Stimulated activated naive B cell treated with anti-CD40 and anti-IgM and Interleukin-4, amounts not matched to agents 10 μg/mL and 1 μg/mL and 100 μg/mL, for 72 hours (primary cell): ENCODE measurements around the gene RASA3.
A peak's percentile ranks its signal among the peaks of the same experiment; 100 is the strongest.

Experiments used
- ATAC-seq, 2 donors: fragments of 150-1000 bp; cut with Tn5 transposase; replicated peaks; 2 replicates each; pipeline ENCODE4 v1.10.0; 2021; ENCODE audit warnings: moderate library complexity in 1 of 2
- DNase-seq: peaks from one replicate; pipeline ENCODE4 v3.0.0; 2021
- H3K27ac Mint-ChIP-seq: one replicate; pipeline ENCODE4 v1.8.0; 2022; ENCODE audit warnings: mild to moderate bottlenecking, mixed read lengths
- H3K27me3 Mint-ChIP-seq, 2 donors: one replicate each; pipeline ENCODE4 v1.8.0; 2022; ENCODE audit warnings: mixed read lengths in 2 of 2
- H3K36me3 Mint-ChIP-seq, 2 donors: one replicate each; pipeline ENCODE4 v1.8.0; 2022; ENCODE audit warnings: mixed read lengths in 2 of 2, mild to moderate bottlenecking in 1 of 2
- H3K4me1 Mint-ChIP-seq, 2 donors: one replicate each; pipeline ENCODE4 v1.8.0; 2022; ENCODE audit warnings: mixed read lengths in 2 of 2, mild to moderate bottlenecking in 1 of 2
- H3K4me3 Mint-ChIP-seq, 2 donors: one replicate each; pipeline ENCODE4 v1.8.0; 2022; ENCODE audit warnings: mild to moderate bottlenecking in 2 of 2, mixed read lengths in 2 of 2, moderate library complexity in 1 of 2
- H3K9me3 Mint-ChIP-seq, 2 donors: one replicate each; pipeline ENCODE4 v1.8.0; 2022; ENCODE audit warnings: mixed read lengths in 2 of 2, mild to moderate bottlenecking in 1 of 2

Gene RASA3

DNA sequence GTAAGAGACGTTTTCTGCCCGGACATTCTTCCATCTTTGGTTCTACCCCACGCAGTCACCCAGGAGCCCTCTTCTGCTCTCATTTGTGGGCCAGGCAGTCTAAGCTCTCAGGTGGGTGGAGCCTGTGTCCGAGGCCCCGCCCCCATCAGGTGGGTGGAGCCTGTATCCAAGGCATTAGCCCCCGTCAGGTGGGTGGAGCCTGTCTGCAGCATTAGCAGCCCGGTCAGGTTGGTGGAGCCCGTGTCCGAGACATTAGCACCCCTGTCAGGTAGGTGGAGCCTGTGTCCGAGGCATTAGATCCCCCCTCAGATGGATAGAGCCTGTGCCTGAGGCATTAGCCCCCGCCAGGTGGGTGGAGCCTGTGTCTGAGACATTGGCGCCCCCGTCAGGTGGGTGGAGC lies 113.1 kb downstream of the RASA3 start:
- Mint-ChIP-seq H3K4me3 (no peak overlapping the region), H3K9me3 (no peaks in the 10 kb centered on the region), H3K27ac (no peak overlapping the region), H3K27me3 (no peaks in the 10 kb centered on the region), H3K36me3 (peaks cover 34 to 57% of the 10 kb centered on the region in 2 donors), H3K4me1 (peaks cover 8 to 17% of the 10 kb centered on the region in 2 donors)
- ATAC-seq (peak in 1 of 2 donors; percentile 48), DNase-seq (no peak)

GRCh38 chr13:114018461-114019055 lies 113.9 kb downstream of the RASA3 start:
- H3K4me3 Mint-ChIP-seq, result no peak overlapping the region
- peak overlapping the region; percentile 75 for H3K27ac Mint-ChIP-seq
- peaks cover 28 to 49% of the 10 kb centered on the region in 2 donors for H3K36me3 Mint-ChIP-seq
- ATAC-seq (no peak), DNase-seq (no peak)
- H3K4me1 Mint-ChIP-seq, result peaks cover 4 to 10% of the 10 kb centered on the region in 2 donors
- H3K27me3 Mint-ChIP-seq, result no peaks in the 10 kb centered on the region
- H3K9me3 Mint-ChIP-seq, result no peaks in the 10 kb centered on the region

- H3K4me3 Mint-ChIP-seq, result no peak overlapping the region
- no peak for DNase-seq
- no peaks in the 10 kb centered on the region for H3K27me3 Mint-ChIP-seq
- H3K4me1 Mint-ChIP-seq, result peaks cover 4 to 10% of the 10 kb centered on the region in 2 donors
- ATAC-seq, result no peak
- H3K36me3 Mint-ChIP-seq, result peaks cover 28 to 45% of the 10 kb centered on the region in 2 donors
- H3K9me3 Mint-ChIP-seq, result no peaks in the 10 kb centered on the region
- H3K27ac Mint-ChIP-seq, result peak overlapping the region; percentile 75
Measured at GRCh38 chr13:114017966-114018365, 114.5 kb downstream of the RASA3 start.

- Mint-ChIP-seq H3K36me3 (peaks cover 28 to 42% of the 10 kb centered on the region in 2 donors), H3K4me3 (no peak overlapping the region), H3K27me3 (no peaks in the 10 kb centered on the region), H3K9me3 (no peaks in the 10 kb centered on the region), H3K4me1 (peaks cover 4 to 7% of the 10 kb centered on the region in 2 donors), H3K27ac (peak overlapping the region; percentile 57)
- no peak for DNase-seq
- ATAC-seq, result no peak
Measured at GRCh38 chr13:114017028-114017630, 115.3 kb downstream of the RASA3 start.

GRCh38 chr13:114016321-114017027 lies 115.9 kb downstream of the RASA3 start:
- ATAC-seq (no peak), DNase-seq (no peak)
- Mint-ChIP-seq H3K27ac (peak overlapping the region; percentile 77), H3K27me3 (no peaks in the 10 kb centered on the region), H3K4me1 (peaks cover under 1 to 3% of the 10 kb centered on the region in 2 donors), H3K9me3 (no peaks in the 10 kb centered on the region), H3K36me3 (peaks cover 28 to 41% of the 10 kb centered on the region in 2 donors), H3K4me3 (no peak overlapping the region)

DNA sequence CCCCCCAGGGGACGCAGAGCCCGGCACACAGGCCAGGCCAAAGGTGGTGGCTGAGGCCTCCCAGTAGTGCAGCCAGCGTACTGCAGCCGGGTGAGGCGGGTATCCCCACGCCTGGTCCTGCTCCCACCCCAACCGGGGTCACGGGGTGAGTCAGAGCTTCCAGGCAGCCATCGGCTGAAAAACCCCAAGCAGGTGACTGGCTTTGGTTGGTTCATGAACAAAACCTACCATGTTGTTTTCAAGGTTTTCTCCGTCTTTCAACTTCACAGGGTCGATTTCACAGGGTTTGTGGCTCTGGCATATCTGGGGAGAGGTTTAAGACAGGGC lies 116.5 kb downstream of the RASA3 start:
- Mint-ChIP-seq H3K4me3 (no peak overlapping the region), H3K9me3 (no peaks in the 10 kb centered on the region), H3K4me1 (peaks cover 0 to 1% of the 10 kb centered on the region in 2 donors), H3K27ac (peak overlapping the region; percentile 77), H3K36me3 (peaks cover 27 to 39% of the 10 kb centered on the region in 2 donors), H3K27me3 (no peaks in the 10 kb centered on the region)
- DNase-seq (no peak), ATAC-seq (no peak)

GRCh38 chr13:114015111-114015968 lies 117.1 kb downstream of the RASA3 start:
- H3K4me1 Mint-ChIP-seq, result peaks cover 0 to 2% of the 10 kb centered on the region in 2 donors
- no peak overlapping the region for H3K4me3 Mint-ChIP-seq

GRCh38 chr13:114013952-114014629 lies 118.3 kb downstream of the RASA3 start:
- Mint-ChIP-seq H3K4me3 (no peak overlapping the region), H3K27me3 (no peaks in the 10 kb centered on the region), H3K4me1 (peaks cover 0 to 2% of the 10 kb centered on the region in 2 donors), H3K36me3 (peaks cover 34 to 46% of the 10 kb centered on the region in 2 donors), H3K27ac (no peak overlapping the region), H3K9me3 (no peaks in the 10 kb centered on the region)
- DNase-seq, result no peak
- no peak for ATAC-seq

More at GRCh38 chr13:114015111-114015968, 117.1 kb downstream of the RASA3 start:
- peaks cover 25 to 38% of the 10 kb centered on the region in 2 donors for H3K36me3 Mint-ChIP-seq
- DNase-seq, result no peak
- H3K9me3 Mint-ChIP-seq, result no peaks in the 10 kb centered on the region
- no peak overlapping the region for H3K27ac Mint-ChIP-seq
- no peaks in the 10 kb centered on the region for H3K27me3 Mint-ChIP-seq
- ATAC-seq, result no peak

DNA sequence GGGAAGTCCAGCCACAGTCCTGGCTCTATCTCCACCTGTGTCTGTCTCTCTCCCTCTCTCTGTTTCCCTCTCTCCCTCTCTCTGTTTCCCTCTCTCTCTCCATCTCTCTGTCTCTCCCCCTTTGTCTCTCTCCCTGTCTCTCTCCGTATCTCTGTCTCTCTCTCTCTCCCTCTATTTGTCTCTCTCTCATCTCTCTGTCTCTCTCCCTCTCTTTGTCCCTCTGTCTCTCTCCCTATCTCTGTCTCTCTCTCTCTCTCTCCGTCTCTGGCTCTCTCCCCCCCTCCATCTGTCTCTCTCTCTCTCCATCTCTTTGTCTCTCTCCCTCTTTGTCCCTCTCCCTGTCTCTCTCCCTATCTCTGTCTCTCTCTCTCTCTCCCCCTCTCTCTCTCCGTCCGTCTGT lies 119.1 kb downstream of the RASA3 start:
- DNase-seq (no peak), ATAC-seq (no peak)
- Mint-ChIP-seq H3K9me3 (no peaks in the 10 kb centered on the region), H3K27me3 (no peaks in the 10 kb centered on the region), H3K4me3 (no peak overlapping the region), H3K27ac (no peak overlapping the region), H3K36me3 (peaks cover 30 to 45% of the 10 kb centered on the region in 2 donors), H3K4me1 (peaks cover 0 to 2% of the 10 kb centered on the region in 2 donors)

- ATAC-seq (no peak), DNase-seq (no peak)
- Mint-ChIP-seq H3K4me3 (no peak overlapping the region), H3K36me3 (peaks cover 26 to 41% of the 10 kb centered on the region in 2 donors), H3K27me3 (no peaks in the 10 kb centered on the region), H3K4me1 (peaks cover 0 to 2% of the 10 kb centered on the region in 2 donors), H3K9me3 (no peaks in the 10 kb centered on the region), H3K27ac (no peak overlapping the region)
Measured at GRCh38 chr13:114012921-114013320, 119.5 kb downstream of the RASA3 start.

GRCh38 chr13:114012141-114012540 lies 120.3 kb downstream of the RASA3 start:
- H3K4me3 Mint-ChIP-seq, result no peak overlapping the region
- no peaks in the 10 kb centered on the region for H3K27me3 Mint-ChIP-seq
- peaks cover 22 to 39% of the 10 kb centered on the region in 2 donors for H3K36me3 Mint-ChIP-seq
- ATAC-seq (no peak), DNase-seq (no peak)
- H3K4me1 Mint-ChIP-seq, result peaks cover 0 to 4% of the 10 kb centered on the region in 2 donors
- no peak overlapping the region for H3K27ac Mint-ChIP-seq
- no peaks in the 10 kb centered on the region for H3K9me3 Mint-ChIP-seq

DNA sequence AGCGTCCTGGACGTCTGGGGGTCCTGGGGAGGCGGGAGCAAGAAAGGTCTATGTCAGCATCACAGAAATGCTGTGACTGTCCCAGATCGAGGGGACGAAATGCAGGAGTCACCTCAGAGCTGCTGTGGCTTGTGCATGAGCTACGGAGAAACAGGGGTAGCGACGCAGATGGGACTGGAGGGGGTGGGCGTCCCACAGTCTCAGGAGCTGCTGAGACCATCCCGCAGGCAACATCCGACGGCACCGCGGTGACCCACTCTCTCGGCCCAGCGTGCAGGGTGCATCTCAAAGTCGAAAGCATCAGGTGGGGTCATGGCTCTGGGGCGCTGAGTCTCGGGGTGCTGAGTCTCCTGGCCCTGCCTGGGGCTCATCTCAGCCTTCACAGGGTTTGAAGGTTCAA lies 121.2 kb downstream of the RASA3 start:
- H3K27ac Mint-ChIP-seq, result peak overlapping the region; percentile 31

GRCh38 chr13:114010401-114011101 lies 121.9 kb downstream of the RASA3 start:
- Mint-ChIP-seq H3K36me3 (peaks cover 17 to 26% of the 10 kb centered on the region in 2 donors), H3K27ac (peak overlapping the region; percentile 85), H3K9me3 (no peaks in the 10 kb centered on the region), H3K4me3 (no peak overlapping the region), H3K27me3 (no peaks in the 10 kb centered on the region), H3K4me1 (peaks cover 0 to 4% of the 10 kb centered on the region in 2 donors)
- ATAC-seq (no peak), DNase-seq (no peak)

More for the DNA sequence above, 121.2 kb downstream of the RASA3 start:
- peaks cover 17 to 32% of the 10 kb centered on the region in 2 donors for H3K36me3 Mint-ChIP-seq
- H3K9me3 Mint-ChIP-seq, result no peaks in the 10 kb centered on the region
- no peak for ATAC-seq
- DNase-seq, result no peak
- no peak overlapping the region for H3K4me3 Mint-ChIP-seq
- peaks cover 0 to 4% of the 10 kb centered on the region in 2 donors for H3K4me1 Mint-ChIP-seq
- H3K27me3 Mint-ChIP-seq, result no peaks in the 10 kb centered on the region
